Measurements from ENCODE around the gene ONECUT3. TPM values are rescaled to one million over a fixed set of nuclear protein-coding genes. Genes with fewer than 3 reads are reported as not detected.

Gene ONECUT3
- total and polyA plus RNA-seq, 9 of the 15 experiments (the other 6 are each of a cell fraction or from before 2014, with no cell fraction given), result not detected

DNA sequence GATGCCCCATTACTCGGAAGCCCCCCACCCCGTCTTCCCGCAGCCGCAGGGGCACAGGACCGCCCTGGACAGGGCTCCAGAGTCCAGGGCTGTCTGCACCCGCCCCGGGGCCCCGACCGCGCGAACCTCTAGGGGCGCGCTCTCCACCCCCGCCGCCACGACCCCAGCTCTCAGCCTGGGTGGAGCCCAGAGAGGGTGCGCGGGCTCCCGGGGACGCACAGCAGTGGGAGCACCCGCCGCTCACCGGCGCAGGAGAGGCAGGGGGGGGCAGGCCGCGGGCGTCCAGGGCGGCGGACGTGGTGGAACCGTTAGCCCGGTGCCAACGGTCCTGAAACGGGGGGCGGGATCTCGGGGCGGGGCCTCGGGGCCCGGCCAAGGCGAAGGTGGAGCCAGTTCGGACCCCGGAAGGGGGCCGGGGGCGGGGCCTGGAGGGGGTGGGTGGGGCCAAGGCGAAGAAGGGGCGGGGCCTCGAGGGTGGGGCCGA, 58.7 kb downstream of the ONECUT3 start, which contains the start of gene ATP8B3 (continued):
- TF ChIP-seq, protein P1, sequence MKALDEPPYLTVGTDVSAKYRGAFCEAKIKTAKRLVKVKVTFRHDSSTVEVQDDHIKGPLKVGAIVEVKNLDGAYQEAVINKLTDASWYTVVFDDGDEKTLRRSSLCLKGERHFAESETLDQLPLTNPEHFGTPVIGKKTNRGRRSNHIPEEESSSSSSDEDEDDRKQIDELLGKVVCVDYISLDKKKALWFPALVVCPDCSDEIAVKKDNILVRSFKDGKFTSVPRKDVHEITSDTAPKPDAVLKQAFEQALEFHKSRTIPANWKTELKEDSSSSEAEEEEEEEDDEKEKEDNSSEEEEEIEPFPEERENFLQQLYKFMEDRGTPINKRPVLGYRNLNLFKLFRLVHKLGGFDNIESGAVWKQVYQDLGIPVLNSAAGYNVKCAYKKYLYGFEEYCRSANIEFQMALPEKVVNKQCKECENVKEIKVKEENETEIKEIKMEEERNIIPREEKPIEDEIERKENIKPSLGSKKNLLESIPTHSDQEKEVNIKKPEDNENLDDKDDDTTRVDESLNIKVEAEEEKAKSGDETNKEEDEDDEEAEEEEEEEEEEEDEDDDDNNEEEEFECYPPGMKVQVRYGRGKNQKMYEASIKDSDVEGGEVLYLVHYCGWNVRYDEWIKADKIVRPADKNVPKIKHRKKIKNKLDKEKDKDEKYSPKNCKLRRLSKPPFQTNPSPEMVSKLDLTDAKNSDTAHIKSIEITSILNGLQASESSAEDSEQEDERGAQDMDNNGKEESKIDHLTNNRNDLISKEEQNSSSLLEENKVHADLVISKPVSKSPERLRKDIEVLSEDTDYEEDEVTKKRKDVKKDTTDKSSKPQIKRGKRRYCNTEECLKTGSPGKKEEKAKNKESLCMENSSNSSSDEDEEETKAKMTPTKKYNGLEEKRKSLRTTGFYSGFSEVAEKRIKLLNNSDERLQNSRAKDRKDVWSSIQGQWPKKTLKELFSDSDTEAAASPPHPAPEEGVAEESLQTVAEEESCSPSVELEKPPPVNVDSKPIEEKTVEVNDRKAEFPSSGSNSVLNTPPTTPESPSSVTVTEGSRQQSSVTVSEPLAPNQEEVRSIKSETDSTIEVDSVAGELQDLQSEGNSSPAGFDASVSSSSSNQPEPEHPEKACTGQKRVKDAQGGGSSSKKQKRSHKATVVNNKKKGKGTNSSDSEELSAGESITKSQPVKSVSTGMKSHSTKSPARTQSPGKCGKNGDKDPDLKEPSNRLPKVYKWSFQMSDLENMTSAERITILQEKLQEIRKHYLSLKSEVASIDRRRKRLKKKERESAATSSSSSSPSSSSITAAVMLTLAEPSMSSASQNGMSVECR (CRISPR knock-in tag; IDR thresholded peaks at IDR 0.05), result peak; percentile 75; the same call in 1 of the 2 replicates
- no peak for TF ChIP-seq MYBL2 (IDR thresholded peaks at IDR 0.05; ENCODE audit: low read depth)
- no peak for TF ChIP-seq MYBL2 (CRISPR knock-in tag; IDR thresholded peaks at IDR 0.05; ENCODE audit: borderline replicate concordance)
- TF ChIP-seq YBX1 (IDR thresholded peaks at IDR 0.05), result no peak
- TF ChIP-seq MAFG (tag; conservative IDR thresholded peaks at IDR 0.05), result no peak
- no peak for TF ChIP-seq HMGN3 (IDR thresholded peaks at IDR 0.05; ENCODE audit: borderline replicate concordance, extremely low read depth, insufficient read length, low read depth, low read length)
- peak; percentile 77; the same call in 1 of the 2 replicates for TF ChIP-seq RB1 (IDR thresholded peaks at IDR 0.05; ENCODE audit: low read depth)
- TF ChIP-seq IFI16 (CRISPR knock-in tag; IDR thresholded peaks at IDR 0.05), result no peak
- no peak for TF ChIP-seq ZBTB8A (IDR thresholded peaks at IDR 0.05; ENCODE audit: partially characterized antibody)
- TF ChIP-seq, protein P2, sequence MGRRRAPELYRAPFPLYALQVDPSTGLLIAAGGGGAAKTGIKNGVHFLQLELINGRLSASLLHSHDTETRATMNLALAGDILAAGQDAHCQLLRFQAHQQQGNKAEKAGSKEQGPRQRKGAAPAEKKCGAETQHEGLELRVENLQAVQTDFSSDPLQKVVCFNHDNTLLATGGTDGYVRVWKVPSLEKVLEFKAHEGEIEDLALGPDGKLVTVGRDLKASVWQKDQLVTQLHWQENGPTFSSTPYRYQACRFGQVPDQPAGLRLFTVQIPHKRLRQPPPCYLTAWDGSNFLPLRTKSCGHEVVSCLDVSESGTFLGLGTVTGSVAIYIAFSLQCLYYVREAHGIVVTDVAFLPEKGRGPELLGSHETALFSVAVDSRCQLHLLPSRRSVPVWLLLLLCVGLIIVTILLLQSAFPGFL (CRISPR knock-in tag; IDR thresholded peaks at IDR 0.05), result no peak
- no peak for TF ChIP-seq ZNF75A (CRISPR knock-in tag; IDR thresholded peaks at IDR 0.05)
- TF ChIP-seq JUN (IDR thresholded peaks at IDR 0.05; ENCODE audit: borderline replicate concordance, low read depth, low read length), result no peak
- no peak for TF ChIP-seq JUN (CRISPR knock-in tag; IDR thresholded peaks at IDR 0.05; ENCODE audit: borderline replicate concordance)
- no peak for TF ChIP-seq SIX5 (IDR thresholded peaks at IDR 0.05; ENCODE audit: borderline replicate concordance in 1 of 2, insufficient read depth in 1 of 2, low read depth in 1 of 2, low read length in 2 of 2)
- no peak for TF ChIP-seq L3MBTL2 (IDR thresholded peaks at IDR 0.05)
- no peak for TF ChIP-seq MAFK (IDR thresholded peaks at IDR 0.05; ENCODE audit: low read length)
- no peak for TF ChIP-seq SLC30A9 (CRISPR knock-in tag; IDR thresholded peaks at IDR 0.05)
- no peak for TF ChIP-seq NCOA4 (IDR thresholded peaks at IDR 0.05; ENCODE audit: partially characterized antibody)
- TF ChIP-seq ZC3H8 (IDR thresholded peaks at IDR 0.05), result no peak
- TF ChIP-seq ZBTB7A (IDR thresholded peaks at IDR 0.05; ENCODE audit: borderline replicate concordance, control insufficient read depth, low read depth, low read length), result peak; percentile 73
- TF ChIP-seq, protein P3, sequence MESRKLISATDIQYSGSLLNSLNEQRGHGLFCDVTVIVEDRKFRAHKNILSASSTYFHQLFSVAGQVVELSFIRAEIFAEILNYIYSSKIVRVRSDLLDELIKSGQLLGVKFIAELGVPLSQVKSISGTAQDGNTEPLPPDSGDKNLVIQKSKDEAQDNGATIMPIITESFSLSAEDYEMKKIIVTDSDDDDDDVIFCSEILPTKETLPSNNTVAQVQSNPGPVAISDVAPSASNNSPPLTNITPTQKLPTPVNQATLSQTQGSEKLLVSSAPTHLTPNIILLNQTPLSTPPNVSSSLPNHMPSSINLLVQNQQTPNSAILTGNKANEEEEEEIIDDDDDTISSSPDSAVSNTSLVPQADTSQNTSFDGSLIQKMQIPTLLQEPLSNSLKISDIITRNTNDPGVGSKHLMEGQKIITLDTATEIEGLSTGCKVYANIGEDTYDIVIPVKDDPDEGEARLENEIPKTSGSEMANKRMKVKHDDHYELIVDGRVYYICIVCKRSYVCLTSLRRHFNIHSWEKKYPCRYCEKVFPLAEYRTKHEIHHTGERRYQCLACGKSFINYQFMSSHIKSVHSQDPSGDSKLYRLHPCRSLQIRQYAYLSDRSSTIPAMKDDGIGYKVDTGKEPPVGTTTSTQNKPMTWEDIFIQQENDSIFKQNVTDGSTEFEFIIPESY (CRISPR knock-in tag; IDR thresholded peaks at IDR 0.05), result no peak
- peak; percentile 48; the same call in 1 of the 2 replicates for TF ChIP-seq PHF8 (IDR thresholded peaks at IDR 0.05; ENCODE audit: borderline replicate concordance, low read length)
